ENCODE results near the gene MMS19. TPM values are rescaled to one million over a fixed set of nuclear protein-coding genes. Genes with fewer than 3 reads are reported as not detected.

The MMS19 gene
- total RNA-seq, 3 donors from 2014 or later (not counting 1 experiment from before 2014, with no cell fraction given): 53.8 to 68.4 (median 61.7) TPM

DNA sequence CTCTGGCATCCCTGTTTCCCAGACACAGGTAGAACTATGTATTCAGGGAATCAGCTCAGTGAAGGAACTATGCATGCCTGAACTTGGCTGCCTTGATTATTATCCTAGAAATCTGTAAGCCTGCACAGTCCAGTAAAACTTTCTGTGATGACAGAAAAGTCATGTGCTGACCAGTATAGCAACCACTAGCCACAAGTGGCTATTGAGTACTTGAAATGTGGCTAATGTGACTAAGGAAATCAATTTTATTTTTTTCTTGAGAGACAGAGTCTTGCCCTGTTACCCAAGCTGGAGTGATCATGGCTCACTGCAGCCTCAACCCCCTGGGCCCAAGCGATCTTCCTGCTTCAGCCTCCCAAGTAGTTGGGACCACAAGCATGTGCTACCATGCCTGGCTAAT lies 55.9 kb downstream of the MMS19 start:
- Mint-ChIP-seq H3K27ac (no peak overlapping the region), H3K4me1 (peaks cover 25 to 27% of the 10 kb centered on the region in 2 donors), H3K4me3 (no peak overlapping the region), H3K36me3 (no peaks in the 10 kb centered on the region), H3K27me3 (ENCODE audit: low read depth in 2 of 2) (no peaks in the 10 kb centered on the region), H3K9me3 (no peaks in the 10 kb centered on the region)
- no peak for ATAC-seq
- intact Hi-C loops (cut with micrococcal nuclease): no loop called here
- Histone ChIP-seq H3K4me3 (ENCODE audit: low read length) (no peak overlapping the region), H3K9me3 (ENCODE audit: control insufficient read depth, insufficient read depth, low read length) (no peaks in the 10 kb centered on the region), H3K4me1 (ENCODE audit: control insufficient read depth, insufficient read depth, low read length) (peaks cover 17% of the 10 kb centered on the region), H3K27ac (ENCODE audit: low read length) (no peak overlapping the region), H3K36me3 (ENCODE audit: control insufficient read depth, insufficient read depth, low read length) (peaks cover 27% of the 10 kb centered on the region), H3K27me3 (ENCODE audit: control insufficient read depth, insufficient read depth, low read length) (no peaks in the 10 kb centered on the region)
- 100% methylated on average over 1 of the region's 1 CpG for WGBS (ENCODE audit: insufficient coverage)
- no peak for DNase-seq
- TF ChIP-seq, protein P1, sequence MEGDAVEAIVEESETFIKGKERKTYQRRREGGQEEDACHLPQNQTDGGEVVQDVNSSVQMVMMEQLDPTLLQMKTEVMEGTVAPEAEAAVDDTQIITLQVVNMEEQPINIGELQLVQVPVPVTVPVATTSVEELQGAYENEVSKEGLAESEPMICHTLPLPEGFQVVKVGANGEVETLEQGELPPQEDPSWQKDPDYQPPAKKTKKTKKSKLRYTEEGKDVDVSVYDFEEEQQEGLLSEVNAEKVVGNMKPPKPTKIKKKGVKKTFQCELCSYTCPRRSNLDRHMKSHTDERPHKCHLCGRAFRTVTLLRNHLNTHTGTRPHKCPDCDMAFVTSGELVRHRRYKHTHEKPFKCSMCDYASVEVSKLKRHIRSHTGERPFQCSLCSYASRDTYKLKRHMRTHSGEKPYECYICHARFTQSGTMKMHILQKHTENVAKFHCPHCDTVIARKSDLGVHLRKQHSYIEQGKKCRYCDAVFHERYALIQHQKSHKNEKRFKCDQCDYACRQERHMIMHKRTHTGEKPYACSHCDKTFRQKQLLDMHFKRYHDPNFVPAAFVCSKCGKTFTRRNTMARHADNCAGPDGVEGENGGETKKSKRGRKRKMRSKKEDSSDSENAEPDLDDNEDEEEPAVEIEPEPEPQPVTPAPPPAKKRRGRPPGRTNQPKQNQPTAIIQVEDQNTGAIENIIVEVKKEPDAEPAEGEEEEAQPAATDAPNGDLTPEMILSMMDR (IDR thresholded peaks at IDR 0.05): no peak

DNA sequence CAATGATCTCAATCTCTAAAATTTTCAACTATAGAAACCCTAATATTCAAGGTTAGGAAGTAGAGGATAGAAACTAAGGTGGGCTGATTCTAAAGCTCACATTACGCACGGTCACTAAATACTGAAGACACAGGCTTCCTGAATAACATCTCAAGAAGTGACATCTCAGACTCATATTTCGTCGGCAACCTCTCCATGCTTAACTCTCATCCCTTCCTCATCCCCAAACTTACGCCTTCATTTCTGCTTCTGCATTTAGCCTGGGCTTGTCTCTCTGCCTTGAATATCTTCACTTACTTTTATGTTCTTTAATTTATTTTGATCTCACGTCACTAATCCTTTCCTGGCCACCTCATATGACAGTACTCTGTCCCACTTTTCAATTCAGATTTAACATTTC lies 63.0 kb downstream of the MMS19 start:
- Histone ChIP-seq H3K9me3 (ENCODE audit: control insufficient read depth, insufficient read depth, low read length) (no peaks in the 10 kb centered on the region), H3K27me3 (ENCODE audit: control insufficient read depth, insufficient read depth, low read length) (no peaks in the 10 kb centered on the region), H3K36me3 (ENCODE audit: control insufficient read depth, insufficient read depth, low read length) (peaks cover 62% of the 10 kb centered on the region), H3K4me1 (ENCODE audit: control insufficient read depth, insufficient read depth, low read length) (no peaks in the 10 kb centered on the region), H3K4me3 (ENCODE audit: low read length) (no peak overlapping the region), H3K27ac (ENCODE audit: low read length) (no peak overlapping the region)
- Mint-ChIP-seq H3K36me3 (no peaks in the 10 kb centered on the region), H3K27ac (no peak overlapping the region), H3K4me3 (no peak overlapping the region), H3K4me1 (no peaks in the 10 kb centered on the region), H3K9me3 (no peaks in the 10 kb centered on the region), H3K27me3 (ENCODE audit: low read depth in 2 of 2) (no peaks in the 10 kb centered on the region)
- no peak for DNase-seq
- no peak for ATAC-seq
- intact Hi-C loops (cut with micrococcal nuclease): no loop called here
- WGBS (ENCODE audit: insufficient coverage): 95% methylated on average over 6 of the region's 6 CpGs
- TF ChIP-seq, protein P1 (IDR thresholded peaks at IDR 0.05): no peak

DNA sequence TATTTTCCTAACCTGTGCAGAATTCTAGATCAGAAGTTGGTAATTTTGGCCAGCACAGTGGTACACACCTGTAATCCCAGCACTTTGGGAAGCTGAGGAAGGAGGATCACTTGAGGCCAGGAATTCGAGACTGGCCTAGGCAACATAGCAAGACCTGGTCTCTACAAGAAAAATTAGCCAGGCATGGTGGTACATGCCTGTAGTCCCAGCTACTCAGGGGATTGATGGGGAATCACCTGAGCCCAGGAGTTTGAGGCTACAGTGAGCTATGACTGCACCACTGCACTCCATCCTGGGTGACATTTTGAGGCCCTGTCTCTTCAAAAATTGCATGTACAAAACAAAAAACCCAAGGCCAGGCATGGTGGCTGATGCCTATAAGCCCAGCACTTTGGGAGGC lies 63.7 kb downstream of the MMS19 start:
- no peak for ATAC-seq
- Histone ChIP-seq H3K27ac (ENCODE audit: low read length) (no peak overlapping the region), H3K36me3 (ENCODE audit: control insufficient read depth, insufficient read depth, low read length) (peaks cover 65% of the 10 kb centered on the region), H3K9me3 (ENCODE audit: control insufficient read depth, insufficient read depth, low read length) (no peaks in the 10 kb centered on the region), H3K27me3 (ENCODE audit: control insufficient read depth, insufficient read depth, low read length) (no peaks in the 10 kb centered on the region), H3K4me1 (ENCODE audit: control insufficient read depth, insufficient read depth, low read length) (no peaks in the 10 kb centered on the region), H3K4me3 (ENCODE audit: low read length) (no peak overlapping the region)
- WGBS (ENCODE audit: insufficient coverage): 100% methylated on average over 1 of the region's 1 CpG
- TF ChIP-seq, protein P1 (IDR thresholded peaks at IDR 0.05): no peak
- no peaks in the 10 kb centered on the region for H3K9me3 Mint-ChIP-seq
- H3K27me3 Mint-ChIP-seq (ENCODE audit: low read depth in 2 of 2): no peaks in the 10 kb centered on the region
- peak overlapping the region; percentile 24 to 28 for H3K27ac Mint-ChIP-seq
- DNase-seq: no peak
- intact Hi-C loops (cut with micrococcal nuclease): no loop called here
- H3K36me3 Mint-ChIP-seq: no peaks in the 10 kb centered on the region
- no peak overlapping the region for H3K4me3 Mint-ChIP-seq
- no peaks in the 10 kb centered on the region for H3K4me1 Mint-ChIP-seq

DNA sequence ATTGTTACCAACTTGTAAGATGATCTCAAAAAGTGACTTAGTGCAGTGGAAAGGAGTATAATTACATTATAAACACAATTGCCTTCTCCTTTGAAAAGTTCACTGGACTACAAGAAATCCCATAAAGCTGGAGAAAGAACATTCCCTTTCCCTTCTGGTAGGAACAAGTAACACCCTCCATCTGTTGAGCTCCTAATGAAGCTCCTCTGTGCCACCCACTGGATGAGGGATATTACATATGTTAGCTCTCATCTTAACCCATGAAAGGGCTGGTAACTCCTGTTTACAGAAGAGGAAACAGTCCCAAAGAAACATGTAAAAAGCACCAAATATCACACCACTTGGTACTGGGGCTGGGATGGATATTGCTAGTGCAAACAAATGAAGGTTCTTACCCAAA lies 64.2 kb downstream of the MMS19 start:
- no peaks in the 10 kb centered on the region for H3K9me3 Mint-ChIP-seq
- H3K9me3 ChIP-seq (ENCODE audit: control insufficient read depth, insufficient read depth, low read length): no peaks in the 10 kb centered on the region

More for the DNA sequence above, 64.2 kb downstream of the MMS19 start:
- H3K27me3 ChIP-seq (ENCODE audit: control insufficient read depth, insufficient read depth, low read length): no peaks in the 10 kb centered on the region
- H3K4me1 ChIP-seq (ENCODE audit: control insufficient read depth, insufficient read depth, low read length): no peaks in the 10 kb centered on the region
- H3K36me3 ChIP-seq (ENCODE audit: control insufficient read depth, insufficient read depth, low read length): peaks cover 61% of the 10 kb centered on the region
- Mint-ChIP-seq H3K36me3 (no peaks in the 10 kb centered on the region), H3K4me1 (peaks cover 0 to 4% of the 10 kb centered on the region in 2 donors), H3K27me3 (ENCODE audit: low read depth in 2 of 2) (no peaks in the 10 kb centered on the region), H3K27ac (peak overlapping the region; percentile 24 to 28), H3K4me3 (no peak overlapping the region)
- TF ChIP-seq, protein P1 (IDR thresholded peaks at IDR 0.05): no peak
- no peak overlapping the region for H3K27ac ChIP-seq (ENCODE audit: low read length)
- DNase-seq: no peak
- H3K4me3 ChIP-seq (ENCODE audit: low read length): no peak overlapping the region
- no peak for ATAC-seq
- intact Hi-C loops (cut with micrococcal nuclease): no loop called here

Measured in natural killer cell (primary cell).